Stimulated activated CD4-positive, alpha-beta T cell treated with anti-CD3 and anti-CD28 coated beads, TNF-alpha, amount 100 ng/mL, for 24 hours (primary cell): ENCODE data around the gene TGFBR2.

Experiments
- DNase-seq, 3 experiments: peaks; one replicate each; pipeline ENCODE4 v3.0.0-alpha.2; 2020; ENCODE audit warnings: low read depth in 3 of 3

Gene TGFBR2

GRCh38 chr3:30606301-30607031 lies at the start of gene TGFBR2:
TSS of gene TGFBR2 (plus strand) at chr3:30606601. CDS start at chr3:30606884, 283 bp downstream.
- DNase-seq, result peak; percentile 77 to 87 (median 78)

DNA sequence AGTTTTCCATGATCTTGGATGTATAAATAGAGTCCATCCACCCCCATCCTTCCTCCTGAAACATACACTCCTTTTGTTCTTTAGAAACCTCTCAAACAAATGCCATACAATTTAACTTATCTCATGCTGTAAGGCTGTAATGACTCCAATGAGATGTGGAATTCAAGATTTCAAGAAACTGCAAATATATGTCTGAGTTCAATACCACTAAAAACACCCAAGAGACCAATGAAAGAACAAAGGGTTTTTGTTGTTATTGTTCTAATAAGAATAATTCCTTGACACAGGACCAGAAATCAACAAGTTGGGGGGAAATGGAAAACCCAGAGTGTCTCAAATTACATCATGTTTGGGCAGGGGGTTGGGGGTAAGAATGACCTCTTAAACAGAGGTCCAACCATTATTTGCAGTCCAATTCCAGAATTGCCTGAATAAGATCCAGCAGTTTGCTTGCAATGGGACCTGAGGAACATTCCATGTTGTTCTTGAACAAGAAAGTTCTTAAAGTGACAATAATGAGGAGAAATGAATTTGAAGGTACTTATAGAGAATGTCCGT lies 48.6 kb upstream of the TGFBR2 start:
- DNase-seq, result no peak

DNA sequence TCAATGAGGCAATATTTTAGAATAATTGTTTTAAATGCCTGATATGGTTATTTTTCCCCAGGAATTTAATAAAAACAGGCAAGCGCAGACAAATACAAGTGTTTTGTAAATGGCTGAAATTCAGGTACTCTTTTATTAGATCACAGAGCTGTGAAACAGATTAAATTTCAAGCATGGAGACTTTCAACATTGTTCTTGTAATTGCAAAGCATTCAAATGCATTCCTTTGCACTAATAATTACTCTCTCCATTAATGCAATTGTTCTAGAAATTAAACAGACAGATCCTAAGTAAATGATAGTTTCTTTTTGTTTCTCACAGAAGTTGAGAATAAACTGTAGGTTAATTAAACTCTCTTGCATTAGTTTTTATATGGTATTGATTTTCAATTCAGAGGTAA lies 42.4 kb upstream of the TGFBR2 start:
- no peak for DNase-seq

GRCh38 chr3:30567139-30567753 lies 39.2 kb upstream of the TGFBR2 start:
- no peak for DNase-seq

GRCh38 chr3:30576946-30577345 lies 29.5 kb upstream of the TGFBR2 start:
- no peak for DNase-seq

DNA sequence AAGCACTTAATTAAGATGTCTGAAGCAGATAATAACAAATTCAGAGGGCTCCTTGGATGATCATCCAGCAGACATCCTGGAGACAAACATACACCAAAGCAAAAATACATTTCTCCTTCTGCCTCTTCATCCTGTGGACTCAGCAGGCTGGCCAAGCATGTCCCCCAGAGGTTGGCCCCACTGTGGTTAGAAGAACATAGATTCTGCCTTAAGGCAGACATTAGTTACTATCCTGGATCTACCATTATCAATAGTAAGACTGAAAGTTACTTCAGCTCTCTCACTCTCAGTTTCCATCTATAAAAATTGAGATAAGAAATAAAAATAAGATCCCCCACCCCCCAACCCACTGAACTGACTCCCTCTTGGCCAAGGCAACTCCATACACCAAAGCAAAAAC lies 28.6 kb upstream of the TGFBR2 start:
- DNase-seq, result no peak

DNA sequence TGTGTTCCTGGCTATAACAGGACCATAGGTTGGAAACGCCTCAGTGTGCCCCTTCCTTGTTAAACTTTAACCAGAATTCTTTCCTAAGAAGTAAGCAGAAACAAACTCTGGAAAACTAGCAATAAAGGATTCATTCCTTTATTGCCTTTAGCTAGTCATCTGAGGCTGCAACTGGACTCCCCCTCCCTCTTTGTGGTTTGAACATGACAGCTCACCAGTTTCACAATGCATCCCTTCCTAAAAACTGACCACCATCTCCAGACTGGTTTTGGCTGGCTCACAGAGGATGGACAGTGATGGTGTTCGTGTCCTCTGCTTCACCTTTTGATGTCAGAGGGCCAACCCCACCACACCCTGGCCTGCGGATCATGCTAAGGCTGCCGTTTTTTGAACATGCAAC lies 27.9 kb upstream of the TGFBR2 start:
- no peak for DNase-seq

DNA sequence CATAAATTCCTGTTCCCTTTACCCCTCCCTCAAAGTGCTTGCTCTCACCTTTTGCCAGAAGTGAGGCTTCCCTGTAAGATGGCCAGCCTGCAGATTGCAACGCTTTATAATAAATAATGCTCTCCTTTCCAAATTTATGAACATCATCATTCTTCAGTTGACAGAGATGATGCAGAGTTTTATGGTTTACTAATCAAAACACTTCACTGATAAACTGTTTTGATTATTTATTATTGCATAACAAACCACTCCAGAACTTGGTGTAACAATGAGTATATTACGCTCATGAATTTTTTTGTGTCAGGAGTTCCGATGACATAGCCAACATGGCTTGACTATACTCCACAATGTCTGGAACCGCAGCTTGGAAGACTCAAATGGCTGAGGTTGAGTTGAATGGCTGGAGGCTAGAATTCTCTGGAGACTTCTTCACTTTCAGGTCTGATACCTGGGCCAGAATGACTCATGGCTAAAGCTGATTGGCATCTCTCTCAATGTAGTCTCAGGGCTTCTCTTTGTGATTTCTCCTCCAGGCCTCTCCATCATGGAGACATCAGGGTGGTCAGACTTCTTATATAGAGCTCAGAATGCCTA lies 27.3 kb upstream of the TGFBR2 start:
- no peak for DNase-seq

DNA sequence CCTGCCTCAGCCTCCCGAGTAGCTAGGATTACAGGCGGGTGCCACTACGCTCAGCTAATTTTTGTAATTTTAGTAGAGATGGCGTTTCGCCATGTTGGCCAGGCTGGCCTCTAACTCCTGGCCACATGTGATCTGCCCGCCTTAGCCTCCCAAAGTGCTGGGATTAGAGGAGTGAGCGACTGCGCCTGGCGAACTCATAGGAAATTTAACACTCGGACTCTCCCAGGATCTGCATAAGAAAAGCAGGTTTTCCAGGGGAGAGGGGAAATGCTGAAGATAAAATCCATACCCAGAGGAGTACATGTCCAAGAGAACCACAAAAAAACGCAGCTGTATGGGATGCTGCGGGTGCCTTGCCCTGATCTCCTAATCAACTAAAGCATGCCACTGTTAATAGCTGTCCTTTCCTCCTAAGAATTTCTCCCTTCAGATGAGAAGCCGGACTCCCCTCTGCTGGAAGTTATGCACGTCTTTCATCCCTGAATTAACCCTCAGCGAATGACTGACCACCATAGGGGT lies 25.3 kb upstream of the TGFBR2 start:
- no peak for DNase-seq

DNA sequence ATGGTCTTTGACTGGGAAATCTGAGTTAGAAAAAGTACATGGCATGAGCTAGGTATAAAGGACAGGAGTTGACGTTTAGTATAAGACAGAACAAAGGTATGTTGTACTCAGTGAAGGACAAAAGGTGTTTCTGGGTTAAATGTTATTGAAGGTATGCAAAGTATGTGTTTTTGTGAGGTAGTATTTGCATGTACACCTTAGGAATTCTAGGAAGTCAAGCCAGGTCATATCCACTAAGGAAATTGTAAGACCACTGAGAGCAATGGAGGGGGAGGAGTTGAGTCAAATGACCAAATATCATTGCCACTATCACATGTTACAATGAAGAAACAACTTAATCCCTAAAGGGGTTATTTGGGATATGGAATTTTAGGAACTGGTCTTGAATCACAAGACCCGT lies 24.4 kb upstream of the TGFBR2 start:
- DNase-seq, result no peak

DNA sequence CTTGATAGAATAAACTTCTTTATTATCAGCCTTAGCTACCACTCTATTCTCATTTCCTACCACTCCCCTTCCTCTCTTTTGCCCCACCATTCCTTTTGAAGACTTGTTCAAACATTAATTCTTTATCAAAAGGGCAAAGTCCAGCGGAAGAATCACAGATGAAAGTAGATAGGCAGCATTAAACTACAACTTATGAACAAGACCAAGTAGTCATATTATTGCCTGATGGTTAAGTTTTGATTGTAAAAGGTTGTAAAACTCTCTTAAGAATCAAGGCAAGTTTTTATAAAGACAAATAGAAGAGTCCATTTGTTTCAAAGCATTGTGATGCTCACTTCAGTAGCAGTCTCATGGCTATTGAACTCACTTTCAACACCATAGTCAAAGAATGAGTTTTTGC lies 22.4 kb upstream of the TGFBR2 start:
- DNase-seq, result no peak

DNA sequence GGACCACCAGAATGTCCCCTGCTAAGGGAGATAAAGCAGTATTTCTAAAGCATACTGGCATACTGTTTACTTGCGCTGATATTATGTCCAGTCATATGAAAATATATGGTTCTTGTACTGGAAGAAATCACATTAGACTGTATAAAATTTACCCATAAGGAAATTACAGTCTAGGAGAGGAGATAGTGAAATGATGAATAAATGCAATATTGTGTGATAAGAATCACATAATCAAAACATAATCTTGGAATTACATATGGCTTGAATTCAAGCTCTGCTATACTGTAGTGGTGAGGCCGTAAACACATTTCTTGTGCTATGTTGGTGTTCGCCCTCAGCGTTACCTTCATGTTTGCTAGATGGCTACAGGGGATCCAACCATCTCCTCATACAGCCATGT lies 20.7 kb upstream of the TGFBR2 start:
- DNase-seq, result no peak

DNA sequence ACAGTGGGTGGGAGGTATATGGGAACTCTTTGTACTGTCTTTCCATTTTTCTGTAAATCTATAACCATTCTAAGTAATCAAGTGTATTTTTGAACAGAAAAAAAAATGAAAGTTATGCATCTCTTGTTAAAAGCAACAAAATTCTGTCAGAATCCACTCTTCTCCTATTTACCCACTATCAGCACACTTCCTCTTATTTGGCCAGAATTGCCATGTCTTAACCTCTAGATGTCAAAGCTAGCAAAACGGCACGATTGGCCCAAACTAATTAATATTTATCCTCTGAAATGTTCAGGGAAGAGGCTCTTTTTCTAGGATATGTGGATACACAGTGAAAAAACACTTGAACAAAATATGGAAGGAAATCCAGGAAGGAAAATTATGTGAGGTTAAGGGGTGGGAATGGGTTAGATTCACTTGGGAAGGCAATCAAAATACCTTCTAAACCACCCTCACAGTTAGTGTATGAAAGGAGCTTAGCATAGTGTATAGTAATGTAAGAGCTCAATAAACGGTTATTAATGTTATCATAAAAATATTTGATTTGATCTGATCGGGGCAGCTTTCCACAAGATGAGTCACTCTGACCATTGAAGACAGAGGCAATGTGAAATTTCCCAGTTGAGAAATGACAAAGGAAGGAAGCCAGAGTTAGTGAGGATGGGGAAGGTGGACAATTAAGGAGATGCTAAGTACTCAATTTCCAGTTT lies 20.1 kb upstream of the TGFBR2 start:
- DNase-seq, result no peak

GRCh38 chr3:30586806-30587486 lies 19.5 kb upstream of the TGFBR2 start:
- no peak for DNase-seq

DNA sequence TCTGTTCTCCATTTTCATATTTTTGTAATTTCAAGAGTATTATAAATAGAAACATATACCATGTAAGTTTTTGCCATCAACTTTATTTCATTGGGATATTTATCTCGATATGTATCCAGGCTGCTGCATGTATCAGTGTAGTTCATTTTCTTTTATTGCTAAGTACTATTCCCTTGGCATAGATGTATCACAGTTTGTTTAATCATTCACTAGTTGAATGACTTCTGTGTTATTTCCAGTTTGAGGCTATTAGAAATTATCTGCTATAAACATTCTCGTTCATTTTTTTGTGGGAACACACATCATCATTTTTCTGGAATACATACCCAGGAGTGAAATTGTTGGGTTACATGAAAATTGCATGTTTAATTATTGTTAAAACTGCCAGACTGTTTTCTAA lies 18.5 kb upstream of the TGFBR2 start:
- DNase-seq, result no peak

DNA sequence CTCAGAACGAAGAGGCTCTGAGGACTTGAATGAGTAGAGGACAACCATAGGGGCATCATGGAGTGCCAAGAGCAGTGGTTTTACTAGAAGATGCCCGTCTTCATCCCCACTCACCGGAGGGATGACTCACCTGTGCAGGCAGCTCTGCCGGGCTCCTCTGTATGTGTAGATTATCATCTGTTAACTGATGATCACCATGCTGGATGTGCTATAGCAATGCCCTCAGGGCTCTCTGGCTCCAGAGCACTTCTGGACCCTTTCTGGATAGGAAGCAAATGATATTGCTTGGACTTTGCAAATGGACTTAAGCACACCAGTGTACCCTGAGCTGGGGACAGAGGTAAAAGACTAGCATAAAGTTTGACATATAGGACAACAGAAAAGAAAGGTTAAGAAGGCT lies 10.2 kb upstream of the TGFBR2 start:
- DNase-seq, result no peak

DNA sequence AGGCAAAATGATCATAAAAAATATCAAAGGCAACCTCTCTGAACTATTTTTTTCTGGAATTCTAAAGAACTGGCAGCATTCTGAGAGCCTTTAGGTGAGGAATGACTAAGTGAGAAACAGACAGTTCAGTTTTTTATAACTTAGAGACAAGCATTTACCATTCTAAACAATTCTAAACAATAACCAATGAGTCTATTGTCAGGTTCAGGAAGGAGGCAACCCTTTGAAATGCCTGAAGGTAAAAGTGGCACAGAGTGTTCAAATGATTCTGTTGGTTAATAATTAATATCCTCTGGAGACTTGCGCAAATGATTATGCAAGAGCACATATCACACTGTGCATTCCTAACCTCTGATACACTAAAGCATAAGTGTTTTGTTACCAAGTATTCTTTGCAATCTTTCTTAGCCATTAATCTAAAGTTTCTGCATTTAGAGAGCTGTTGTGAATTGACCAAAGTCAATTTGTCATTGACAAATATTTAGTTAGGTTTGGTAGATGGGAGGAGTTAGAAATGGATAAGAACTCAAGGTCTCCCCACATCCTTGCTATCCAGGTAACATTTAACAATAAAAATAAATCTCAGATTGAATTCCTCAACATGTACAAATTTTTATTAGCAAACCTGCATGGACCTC lies 9.2 kb upstream of the TGFBR2 start:
- DNase-seq, result no peak

- DNase-seq, result no peak
Observed at GRCh38 chr3:30597769-30598134, 8.6 kb upstream of the TGFBR2 start.

DNA sequence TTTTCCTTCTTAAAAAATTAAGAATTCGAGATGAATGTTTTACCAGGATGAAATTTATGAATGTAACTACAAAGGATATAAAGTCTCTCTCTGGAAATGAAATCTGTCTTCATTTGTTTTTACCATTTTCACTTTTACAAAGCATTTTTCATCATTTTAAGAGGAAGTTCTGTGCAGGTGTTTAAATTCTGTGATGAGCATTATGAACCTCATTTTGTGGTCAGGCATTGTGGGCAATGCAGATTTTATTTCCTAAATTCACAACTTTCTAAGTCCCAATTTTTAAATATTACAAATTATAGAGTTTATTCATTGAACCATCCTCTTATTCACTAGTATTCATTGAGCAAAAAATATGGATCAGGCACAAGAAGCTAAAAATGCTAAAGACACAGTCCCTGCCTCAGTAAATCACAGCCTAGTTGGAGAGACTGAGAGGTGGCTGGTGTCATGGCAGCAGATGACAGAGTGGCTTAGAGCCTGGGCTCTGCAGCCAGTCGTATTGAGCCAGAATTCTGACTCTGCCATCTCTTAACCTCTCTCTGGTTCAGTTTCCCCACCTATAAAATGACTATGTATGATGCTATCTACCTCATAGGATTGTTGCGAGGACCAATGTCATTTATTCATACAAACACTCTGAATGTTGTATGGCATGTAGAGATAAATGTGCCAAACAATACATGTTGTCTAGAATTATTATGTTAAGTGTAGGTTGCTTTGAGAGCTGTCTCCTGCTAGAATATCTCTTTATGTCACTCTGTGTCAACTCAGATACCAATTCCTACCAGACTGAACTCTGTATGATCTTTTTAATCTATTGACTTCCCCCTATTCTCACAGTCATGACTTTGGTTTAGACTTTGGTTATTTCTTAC lies 7.5 kb upstream of the TGFBR2 start:
- DNase-seq, result no peak

DNA sequence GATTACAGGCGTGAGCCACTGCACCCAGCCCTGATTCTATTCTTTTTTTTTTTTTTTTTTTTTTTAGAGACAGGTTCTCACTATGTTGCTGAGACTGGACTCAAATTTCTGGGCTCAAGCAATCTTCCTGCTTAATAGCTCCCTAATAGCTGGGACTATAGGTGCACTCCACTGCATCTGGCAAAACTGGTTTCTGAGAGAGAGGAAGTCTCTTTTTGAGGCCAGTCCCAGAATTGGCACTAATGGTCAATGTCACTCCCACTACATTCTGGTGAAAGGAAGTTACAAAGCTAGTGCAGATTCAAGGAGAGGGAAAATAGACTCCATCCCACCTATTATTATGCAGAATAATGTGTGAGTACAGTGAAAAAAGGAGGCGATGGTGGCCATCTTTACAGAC lies 5.8 kb upstream of the TGFBR2 start:
- no peak for DNase-seq
